WTC11 (cell line): Measurements from ENCODE around the gene PLPPR1. TPM values are rescaled to one million over a fixed set of nuclear protein-coding genes. Genes with fewer than 3 reads are reported as not detected.
A peak's percentile ranks its signal among the peaks of the same experiment; 100 is the strongest.

Source experiments
- ELF4 ChIP-seq: sonication (generic); formaldehyde crosslinking; IDR thresholded peaks from 2 replicates; pipeline ENCODE4 v1.8.1; 2022; ENCODE audit warnings: low read depth, mild to moderate bottlenecking, moderate library complexity, missing genetic modification reagents
- FOXK1 ChIP-seq: sonication (generic); formaldehyde crosslinking; IDR thresholded peaks from 2 replicates; pipeline ENCODE4 v1.8.0; 2022; ENCODE audit warnings: mild to moderate bottlenecking, moderate library complexity, missing genetic modification reagents
- HMGA2 ChIP-seq: fragments of 250-450 bp; sonication (Bioruptor Pico); IDR thresholded peaks from 2 replicates; pipeline ENCODE4 v1.4.0; 2021; ENCODE audit warnings: mild to moderate bottlenecking, moderate library complexity
- JAZF1 ChIP-seq: fragments of 250-450 bp; sonication (Bioruptor Pico); IDR thresholded peaks from 2 replicates; pipeline ENCODE4 v1.9.0; 2021; ENCODE audit warnings: moderate library complexity, mild to moderate bottlenecking, inconsistent platforms
- NFATC4 ChIP-seq: fragments of 250-450 bp; sonication (Bioruptor Pico); IDR thresholded peaks from 2 replicates; pipeline ENCODE4 v1.9.0; 2021; ENCODE audit warnings: mild to moderate bottlenecking
- NFYB ChIP-seq: sonication (generic); formaldehyde crosslinking; conservative IDR thresholded peaks from 2 replicates; pipeline ENCODE4 v1.8.0; 2022; ENCODE audit warnings: low read depth, missing genetic modification reagents
- NR2C2 ChIP-seq: sonication (generic); formaldehyde crosslinking; IDR thresholded peaks from 2 replicates; pipeline ENCODE4 v1.8.0; 2022; ENCODE audit warnings: mild to moderate bottlenecking, missing genetic modification reagents
- RELA ChIP-seq: sonication (generic); formaldehyde crosslinking; IDR thresholded peaks from 2 replicates; pipeline ENCODE4 v1.8.1; 2022; ENCODE audit warnings: missing genetic modification reagents, mild to moderate bottlenecking, borderline replicate concordance
- SOX15 ChIP-seq: fragments of 250-450 bp; sonication (Bioruptor Pico); IDR thresholded peaks from 2 replicates; pipeline ENCODE4 v1.9.0; 2021; ENCODE audit warnings: mild to moderate bottlenecking
- SP1 ChIP-seq: sonication (generic); formaldehyde crosslinking; conservative IDR thresholded peaks from 2 replicates; pipeline ENCODE4 v1.8.1; 2022; ENCODE audit warnings: missing genetic modification reagents
- TCF7 ChIP-seq: sonication (generic); formaldehyde crosslinking; IDR thresholded peaks from 2 replicates; pipeline ENCODE4 v1.8.0; 2022; ENCODE audit warnings: mild to moderate bottlenecking, low read depth, missing genetic modification reagents, moderate library complexity
- ZNF121 ChIP-seq: sonication (generic); formaldehyde crosslinking; IDR thresholded peaks from 2 replicates; pipeline ENCODE4 v1.8.0; 2023; ENCODE audit warnings: missing genetic modification reagents
- ZNF219 ChIP-seq: sonication (generic); formaldehyde crosslinking; IDR thresholded peaks from 2 replicates; pipeline ENCODE4 v1.8.0; 2023; ENCODE audit warnings: missing genetic modification reagents, mild to moderate bottlenecking, borderline replicate concordance
- ZNF317 ChIP-seq: sonication (generic); formaldehyde crosslinking; IDR thresholded peaks from 2 replicates; pipeline ENCODE4 v1.8.1; 2023; ENCODE audit warnings: low read depth, mild to moderate bottlenecking, moderate library complexity, missing genetic modification reagents, borderline replicate concordance
- ZNF396 ChIP-seq: fragments of 250-450 bp; sonication (Bioruptor Pico); IDR thresholded peaks from 2 replicates; pipeline ENCODE4 v1.8.0; 2021; ENCODE audit warnings: mild to moderate bottlenecking, moderate library complexity, borderline replicate concordance
- ZNF671 ChIP-seq: fragments of 250-450 bp; sonication (Bioruptor Pico); IDR thresholded peaks from 2 replicates; pipeline ENCODE4 v1.8.0; 2021; ENCODE audit warnings: mild to moderate bottlenecking
- total RNA-seq: library from RNA; stranded (reverse); gene quantifications from 3 replicates; pipeline ENCODE4 v1.2.3, GENCODE V29; 2021
- TF ChIP-seq, protein P1 (sequence below): fragments of 250-450 bp; sonication (Bioruptor Pico); conservative IDR thresholded peaks from 2 replicates; pipeline ENCODE4 v1.9.0; 2021; ENCODE audit warnings: mild to moderate bottlenecking
- TF ChIP-seq, protein P2 (sequence below): sonication (generic); formaldehyde crosslinking; IDR thresholded peaks from 2 replicates; pipeline ENCODE4 v1.8.1; 2023; ENCODE audit warnings: mild to moderate bottlenecking, missing genetic modification reagents, moderate library complexity
- TF ChIP-seq, protein P3 (sequence below): fragments of 250-450 bp; sonication (Bioruptor Pico); IDR thresholded peaks from 2 replicates; pipeline ENCODE4 v1.9.0; 2021; ENCODE audit warnings: mild to moderate bottlenecking, borderline replicate concordance
- TF ChIP-seq, protein P4 (sequence below): sonication (generic); formaldehyde crosslinking; IDR thresholded peaks from 2 replicates; pipeline ENCODE4 v1.8.0; 2022; ENCODE audit warnings: mild to moderate bottlenecking, missing genetic modification reagents
- TF ChIP-seq, protein P5 (sequence below): sonication (generic); formaldehyde crosslinking; IDR thresholded peaks from 2 replicates; pipeline ENCODE4 v1.8.1; 2022; ENCODE audit warnings: missing genetic modification reagents, borderline replicate concordance
- TF ChIP-seq, protein P6 (sequence below): fragments of 250-450 bp; sonication (Bioruptor Pico); IDR thresholded peaks from 2 replicates; pipeline ENCODE4 v1.8.0; 2021; ENCODE audit warnings: mild to moderate bottlenecking
- TF ChIP-seq, protein P7 (sequence below): sonication (generic); formaldehyde crosslinking; IDR thresholded peaks from 2 replicates; pipeline ENCODE4 v1.8.0; 2023; ENCODE audit warnings: missing genetic modification reagents, mild to moderate bottlenecking, borderline replicate concordance

PLPPR1 gene
- total RNA-seq, 1 experiment from 2014 or later = 1.5 TPM

DNA sequence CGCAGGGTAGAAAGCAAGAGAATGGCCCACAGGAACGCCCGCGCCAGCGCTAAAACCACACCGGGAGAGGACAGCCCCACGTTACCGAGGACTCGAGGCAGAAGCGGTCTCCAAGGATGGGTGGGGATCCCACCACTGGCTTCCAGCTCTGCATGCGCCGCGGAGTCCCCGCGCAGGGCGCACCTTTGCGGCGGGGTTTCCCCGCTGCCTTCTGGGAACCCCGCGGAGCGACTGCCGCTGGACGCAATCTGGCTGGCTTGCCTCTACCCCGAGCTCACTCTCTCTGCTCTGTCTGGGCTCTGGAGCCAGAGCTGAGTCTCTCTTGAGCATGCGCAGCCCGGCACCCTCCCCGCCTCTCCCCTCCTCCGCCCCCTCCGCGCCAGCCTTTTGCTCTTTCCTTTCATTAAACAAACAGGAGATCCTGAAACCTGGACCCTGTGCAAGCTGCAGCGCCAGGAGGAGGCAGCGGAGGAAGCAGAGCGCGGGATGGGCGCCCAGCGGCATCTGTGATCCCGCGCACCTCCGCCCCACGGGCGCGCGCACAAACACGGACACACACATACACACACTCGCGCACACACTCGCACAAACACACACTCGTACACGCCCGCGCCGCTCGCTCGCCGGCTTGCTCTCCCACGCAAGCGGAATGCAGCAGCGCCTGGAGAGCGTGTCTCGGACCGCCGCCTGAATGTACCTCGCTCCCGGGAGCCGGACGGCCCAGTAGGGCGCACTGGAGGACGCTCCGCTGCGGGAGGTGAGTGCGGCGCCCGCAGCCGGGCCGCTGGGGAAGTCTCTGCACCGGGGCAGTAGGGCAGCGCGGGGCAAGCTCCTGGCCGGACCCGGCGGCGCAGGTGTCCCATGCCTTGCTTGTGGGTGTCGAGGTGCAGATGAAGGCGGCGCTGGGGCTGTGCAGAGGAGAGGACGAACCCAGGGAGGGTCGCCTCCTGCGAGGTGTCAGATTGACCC lies at the start of gene PLPPR1 (continued):
- TF ChIP-seq HMGA2 (CRISPR knock-in tag) (no peak), NR2C2 (CRISPR knock-in tag) (no peak), ELF4 (CRISPR knock-in tag) (no peak), TCF7 (CRISPR knock-in tag) (no peak), RELA (CRISPR knock-in tag) (no peak), ZNF317 (CRISPR knock-in tag) (no peak), NFYB (CRISPR knock-in tag) (no peak), JAZF1 (no peak), ZNF396 (CRISPR knock-in tag) (no peak), FOXK1 (no peak), ZNF121 (no peak), NFATC4 (CRISPR knock-in tag) (no peak), SP1 (no peak), ZNF671 (CRISPR knock-in tag) (no peak), SOX15 (no peak), ZNF219 (0 out of 2 replicates have a peak, but pooled peaks have one; percentile 19)
- TF ChIP-seq, protein P1, sequence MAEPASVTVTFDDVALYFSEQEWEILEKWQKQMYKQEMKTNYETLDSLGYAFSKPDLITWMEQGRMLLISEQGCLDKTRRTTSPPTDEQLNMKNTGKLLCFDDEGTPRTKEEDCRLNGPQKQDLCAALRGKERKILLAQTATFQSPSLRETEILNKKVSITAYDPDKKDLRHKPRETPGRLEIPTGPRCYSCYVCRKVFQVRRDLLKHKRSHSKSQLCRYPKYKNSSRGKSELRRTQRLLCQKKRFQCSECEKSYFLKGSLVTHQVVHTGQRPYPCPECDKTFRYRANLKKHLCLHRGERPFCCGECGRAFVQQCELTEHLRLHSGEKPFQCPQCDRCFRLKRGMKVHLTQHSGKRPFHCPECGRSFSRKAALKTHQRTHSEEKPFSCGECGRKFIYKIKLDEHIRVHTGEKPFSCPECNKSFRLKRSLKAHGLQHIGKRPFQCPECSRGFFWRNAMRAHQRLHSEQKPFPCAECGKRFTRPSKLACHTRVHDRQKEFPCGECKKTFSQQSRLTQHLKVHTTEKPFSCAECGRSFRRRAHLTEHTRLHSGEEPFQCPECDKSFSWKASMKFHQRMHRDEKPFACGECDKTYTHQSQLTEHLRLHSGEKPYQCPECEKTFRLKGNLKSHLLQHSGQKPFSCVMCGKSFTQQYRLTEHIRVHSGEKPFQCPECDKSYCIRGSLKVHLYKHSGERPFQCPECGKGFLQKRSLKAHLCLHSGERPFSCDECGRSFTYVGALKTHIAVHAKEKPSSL (CRISPR knock-in tag) = no peak
- TF ChIP-seq, protein P2, sequence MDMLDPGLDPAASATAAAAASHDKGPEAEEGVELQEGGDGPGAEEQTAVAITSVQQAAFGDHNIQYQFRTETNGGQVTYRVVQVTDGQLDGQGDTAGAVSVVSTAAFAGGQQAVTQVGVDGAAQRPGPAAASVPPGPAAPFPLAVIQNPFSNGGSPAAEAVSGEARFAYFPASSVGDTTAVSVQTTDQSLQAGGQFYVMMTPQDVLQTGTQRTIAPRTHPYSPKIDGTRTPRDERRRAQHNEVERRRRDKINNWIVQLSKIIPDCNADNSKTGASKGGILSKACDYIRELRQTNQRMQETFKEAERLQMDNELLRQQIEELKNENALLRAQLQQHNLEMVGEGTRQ (CRISPR knock-in tag) = peak; percentile 3; the same call in 1 of the 2 replicates
- TF ChIP-seq, protein P3, sequence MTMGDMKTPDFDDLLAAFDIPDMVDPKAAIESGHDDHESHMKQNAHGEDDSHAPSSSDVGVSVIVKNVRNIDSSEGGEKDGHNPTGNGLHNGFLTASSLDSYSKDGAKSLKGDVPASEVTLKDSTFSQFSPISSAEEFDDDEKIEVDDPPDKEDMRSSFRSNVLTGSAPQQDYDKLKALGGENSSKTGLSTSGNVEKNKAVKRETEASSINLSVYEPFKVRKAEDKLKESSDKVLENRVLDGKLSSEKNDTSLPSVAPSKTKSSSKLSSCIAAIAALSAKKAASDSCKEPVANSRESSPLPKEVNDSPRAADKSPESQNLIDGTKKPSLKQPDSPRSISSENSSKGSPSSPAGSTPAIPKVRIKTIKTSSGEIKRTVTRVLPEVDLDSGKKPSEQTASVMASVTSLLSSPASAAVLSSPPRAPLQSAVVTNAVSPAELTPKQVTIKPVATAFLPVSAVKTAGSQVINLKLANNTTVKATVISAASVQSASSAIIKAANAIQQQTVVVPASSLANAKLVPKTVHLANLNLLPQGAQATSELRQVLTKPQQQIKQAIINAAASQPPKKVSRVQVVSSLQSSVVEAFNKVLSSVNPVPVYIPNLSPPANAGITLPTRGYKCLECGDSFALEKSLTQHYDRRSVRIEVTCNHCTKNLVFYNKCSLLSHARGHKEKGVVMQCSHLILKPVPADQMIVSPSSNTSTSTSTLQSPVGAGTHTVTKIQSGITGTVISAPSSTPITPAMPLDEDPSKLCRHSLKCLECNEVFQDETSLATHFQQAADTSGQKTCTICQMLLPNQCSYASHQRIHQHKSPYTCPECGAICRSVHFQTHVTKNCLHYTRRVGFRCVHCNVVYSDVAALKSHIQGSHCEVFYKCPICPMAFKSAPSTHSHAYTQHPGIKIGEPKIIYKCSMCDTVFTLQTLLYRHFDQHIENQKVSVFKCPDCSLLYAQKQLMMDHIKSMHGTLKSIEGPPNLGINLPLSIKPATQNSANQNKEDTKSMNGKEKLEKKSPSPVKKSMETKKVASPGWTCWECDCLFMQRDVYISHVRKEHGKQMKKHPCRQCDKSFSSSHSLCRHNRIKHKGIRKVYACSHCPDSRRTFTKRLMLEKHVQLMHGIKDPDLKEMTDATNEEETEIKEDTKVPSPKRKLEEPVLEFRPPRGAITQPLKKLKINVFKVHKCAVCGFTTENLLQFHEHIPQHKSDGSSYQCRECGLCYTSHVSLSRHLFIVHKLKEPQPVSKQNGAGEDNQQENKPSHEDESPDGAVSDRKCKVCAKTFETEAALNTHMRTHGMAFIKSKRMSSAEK (CRISPR knock-in tag) = no peak
- TF ChIP-seq, protein P4, sequence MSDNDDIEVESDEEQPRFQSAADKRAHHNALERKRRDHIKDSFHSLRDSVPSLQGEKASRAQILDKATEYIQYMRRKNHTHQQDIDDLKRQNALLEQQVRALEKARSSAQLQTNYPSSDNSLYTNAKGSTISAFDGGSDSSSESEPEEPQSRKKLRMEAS (CRISPR knock-in tag) = 0 out of 2 replicates have a peak, but pooled peaks have one; percentile 61
- TF ChIP-seq, protein P5, sequence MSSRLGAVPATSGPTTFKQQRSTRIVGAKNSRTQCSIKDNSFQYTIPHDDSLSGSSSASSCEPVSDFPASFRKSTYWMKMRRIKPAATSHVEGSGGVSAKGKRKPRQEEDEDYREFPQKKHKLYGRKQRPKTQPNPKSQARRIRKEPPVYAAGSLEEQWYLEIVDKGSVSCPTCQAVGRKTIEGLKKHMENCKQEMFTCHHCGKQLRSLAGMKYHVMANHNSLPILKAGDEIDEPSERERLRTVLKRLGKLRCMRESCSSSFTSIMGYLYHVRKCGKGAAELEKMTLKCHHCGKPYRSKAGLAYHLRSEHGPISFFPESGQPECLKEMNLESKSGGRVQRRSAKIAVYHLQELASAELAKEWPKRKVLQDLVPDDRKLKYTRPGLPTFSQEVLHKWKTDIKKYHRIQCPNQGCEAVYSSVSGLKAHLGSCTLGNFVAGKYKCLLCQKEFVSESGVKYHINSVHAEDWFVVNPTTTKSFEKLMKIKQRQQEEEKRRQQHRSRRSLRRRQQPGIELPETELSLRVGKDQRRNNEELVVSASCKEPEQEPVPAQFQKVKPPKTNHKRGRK (CRISPR knock-in tag) = no peak
- TF ChIP-seq, protein P6, sequence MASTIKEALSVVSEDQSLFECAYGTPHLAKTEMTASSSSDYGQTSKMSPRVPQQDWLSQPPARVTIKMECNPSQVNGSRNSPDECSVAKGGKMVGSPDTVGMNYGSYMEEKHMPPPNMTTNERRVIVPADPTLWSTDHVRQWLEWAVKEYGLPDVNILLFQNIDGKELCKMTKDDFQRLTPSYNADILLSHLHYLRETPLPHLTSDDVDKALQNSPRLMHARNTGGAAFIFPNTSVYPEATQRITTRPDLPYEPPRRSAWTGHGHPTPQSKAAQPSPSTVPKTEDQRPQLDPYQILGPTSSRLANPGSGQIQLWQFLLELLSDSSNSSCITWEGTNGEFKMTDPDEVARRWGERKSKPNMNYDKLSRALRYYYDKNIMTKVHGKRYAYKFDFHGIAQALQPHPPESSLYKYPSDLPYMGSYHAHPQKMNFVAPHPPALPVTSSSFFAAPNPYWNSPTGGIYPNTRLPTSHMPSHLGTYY (CRISPR knock-in tag) = no peak
- TF ChIP-seq, protein P7, sequence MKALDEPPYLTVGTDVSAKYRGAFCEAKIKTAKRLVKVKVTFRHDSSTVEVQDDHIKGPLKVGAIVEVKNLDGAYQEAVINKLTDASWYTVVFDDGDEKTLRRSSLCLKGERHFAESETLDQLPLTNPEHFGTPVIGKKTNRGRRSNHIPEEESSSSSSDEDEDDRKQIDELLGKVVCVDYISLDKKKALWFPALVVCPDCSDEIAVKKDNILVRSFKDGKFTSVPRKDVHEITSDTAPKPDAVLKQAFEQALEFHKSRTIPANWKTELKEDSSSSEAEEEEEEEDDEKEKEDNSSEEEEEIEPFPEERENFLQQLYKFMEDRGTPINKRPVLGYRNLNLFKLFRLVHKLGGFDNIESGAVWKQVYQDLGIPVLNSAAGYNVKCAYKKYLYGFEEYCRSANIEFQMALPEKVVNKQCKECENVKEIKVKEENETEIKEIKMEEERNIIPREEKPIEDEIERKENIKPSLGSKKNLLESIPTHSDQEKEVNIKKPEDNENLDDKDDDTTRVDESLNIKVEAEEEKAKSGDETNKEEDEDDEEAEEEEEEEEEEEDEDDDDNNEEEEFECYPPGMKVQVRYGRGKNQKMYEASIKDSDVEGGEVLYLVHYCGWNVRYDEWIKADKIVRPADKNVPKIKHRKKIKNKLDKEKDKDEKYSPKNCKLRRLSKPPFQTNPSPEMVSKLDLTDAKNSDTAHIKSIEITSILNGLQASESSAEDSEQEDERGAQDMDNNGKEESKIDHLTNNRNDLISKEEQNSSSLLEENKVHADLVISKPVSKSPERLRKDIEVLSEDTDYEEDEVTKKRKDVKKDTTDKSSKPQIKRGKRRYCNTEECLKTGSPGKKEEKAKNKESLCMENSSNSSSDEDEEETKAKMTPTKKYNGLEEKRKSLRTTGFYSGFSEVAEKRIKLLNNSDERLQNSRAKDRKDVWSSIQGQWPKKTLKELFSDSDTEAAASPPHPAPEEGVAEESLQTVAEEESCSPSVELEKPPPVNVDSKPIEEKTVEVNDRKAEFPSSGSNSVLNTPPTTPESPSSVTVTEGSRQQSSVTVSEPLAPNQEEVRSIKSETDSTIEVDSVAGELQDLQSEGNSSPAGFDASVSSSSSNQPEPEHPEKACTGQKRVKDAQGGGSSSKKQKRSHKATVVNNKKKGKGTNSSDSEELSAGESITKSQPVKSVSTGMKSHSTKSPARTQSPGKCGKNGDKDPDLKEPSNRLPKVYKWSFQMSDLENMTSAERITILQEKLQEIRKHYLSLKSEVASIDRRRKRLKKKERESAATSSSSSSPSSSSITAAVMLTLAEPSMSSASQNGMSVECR (CRISPR knock-in tag) = peak; percentile 25; the same call in 1 of the 2 replicates
